OCI-LY1 (cell line): Measurements from ENCODE around the gene GIPC3.

Experiments used
- H2AFZ ChIP-seq: fragments of 200-600 bp; sonication (generic), shearing (Covaris generic); 2 replicates; pipeline ENCODE4 v1.6.0; 2014; ENCODE audit warnings: antibody characterized with exemption, mild to moderate bottlenecking, low read length
- H3F3A ChIP-seq: fragments of 200-600 bp; sonication (generic), shearing (Covaris generic); 2 replicates; pipeline ENCODE4 v1.6.0; 2014; ENCODE audit warnings: mild to moderate bottlenecking, antibody characterized with exemption, low read length, moderate library complexity; ENCODE audit not compliant: insufficient read depth
- H3K27ac ChIP-seq: fragments of 200-600 bp; sonication (generic); 2 replicates; pipeline ENCODE4 v1.5.1; 2014; ENCODE audit warnings: low read length, mixed run types, mild to moderate bottlenecking, low read depth; ENCODE audit not compliant: poor library complexity, severe bottlenecking
- H3K27me3 ChIP-seq: fragments of 200-600 bp; sonication (generic); 2 replicates; pipeline ENCODE4 v1.6.0; 2014; ENCODE audit warnings: antibody characterized with exemption, mild to moderate bottlenecking, low read length, moderate library complexity; ENCODE audit not compliant: insufficient read depth
- H3K36me3 ChIP-seq: fragments of 200-600 bp; sonication (generic); 2 replicates; pipeline ENCODE4 v1.6.1; 2014; ENCODE audit warnings: mild to moderate bottlenecking, antibody characterized with exemption, low read length, moderate library complexity, mixed read lengths; ENCODE audit not compliant: insufficient read depth
- H3K4me1 ChIP-seq: fragments of 200-600 bp; sonication (generic); 2 replicates; pipeline ENCODE4 v1.5.1; 2014; ENCODE audit warnings: mild to moderate bottlenecking, low read length, moderate library complexity; ENCODE audit not compliant: insufficient read depth, severe bottlenecking
- H3K4me2 ChIP-seq: fragments of 200-600 bp; sonication (generic), shearing (Covaris generic); 2 replicates; pipeline ENCODE4 v1.6.1; 2014; ENCODE audit warnings: low read length
- H3K4me3 ChIP-seq: fragments of 200-600 bp; sonication (generic); 2 replicates; pipeline ENCODE4 v1.5.1; 2014; ENCODE audit warnings: low read length, low read depth, mild to moderate bottlenecking, mixed read lengths; ENCODE audit not compliant: poor library complexity, severe bottlenecking
- H3K79me2 ChIP-seq: fragments of 200-600 bp; shearing (Covaris generic); 2 replicates; pipeline ENCODE4 v1.6.1; 2016; ENCODE audit warnings: mixed run types, low read length, mixed read lengths; ENCODE audit not compliant: insufficient read depth
- H3K9ac ChIP-seq: fragments of 200-600 bp; sonication (generic), shearing (Covaris generic); 2 replicates; pipeline ENCODE4 v1.6.1; 2014; ENCODE audit warnings: mild to moderate bottlenecking, low read length, mixed read lengths
- H3K9me2 ChIP-seq: fragments of 200-600 bp; sonication (generic), shearing (Covaris generic); 2 replicates; pipeline ENCODE4 v1.6.1; 2014; ENCODE audit warnings: low read depth, mild to moderate bottlenecking, low read length, mixed read lengths
- H3K9me3 ChIP-seq: fragments of 200-600 bp; shearing (Covaris generic); 2 replicates; pipeline ENCODE4 v1.6.1; 2014; ENCODE audit warnings: low read length, mixed read lengths
- H4K20me1 ChIP-seq: fragments of 200-600 bp; sonication (generic), shearing (Covaris generic); 2 replicates; pipeline ENCODE4 v1.6.0; 2016; ENCODE audit warnings: mild to moderate bottlenecking, low read length; ENCODE audit not compliant: insufficient read depth
- CTCF ChIP-seq: fragments of 200-600 bp; sonication (generic), shearing (Covaris generic); IDR thresholded peaks from 2 replicates; pipeline ENCODE4 v1.5.1; 2017; ENCODE audit warnings: mild to moderate bottlenecking, antibody characterized with exemption, low read length, moderate library complexity, mixed read lengths
- EZH2 ChIP-seq: fragments of 200-600 bp; sonication (generic), shearing (Covaris generic); IDR thresholded peaks from 2 replicates; pipeline ENCODE4 v1.8.0; 2017; ENCODE audit warnings: borderline replicate concordance, mixed run types, mild to moderate bottlenecking, antibody characterized with exemption, low read length, moderate library complexity, mixed read lengths

Gene GIPC3

GRCh38 chr19:3573162-3573857 is 12.0 kb upstream of the GIPC3 start:
- Histone ChIP-seq H3K4me1 (peaks cover 21% of the 10 kb centered on the region), H3K36me3 (peaks cover 18% of the 10 kb centered on the region), H4K20me1 (no peaks in the 10 kb centered on the region), H3F3A (0 out of 2 replicates have a peak, but pooled peaks cover 3% of the 10 kb centered on the region), H3K27me3 (peaks cover 6% of the 10 kb centered on the region; the same call in 1 of the 2 replicates), H2AFZ (no peak overlapping the region), H3K79me2 (no peaks in the 10 kb centered on the region), H3K9ac (peak overlapping the region; percentile 82), H3K4me3 (peak overlapping the region; percentile 88), H3K4me2 (peak overlapping the region; percentile 75), H3K27ac (peak overlapping the region; percentile 68), H3K9me2 (no peaks in the 10 kb centered on the region), H3K9me3 (no peaks in the 10 kb centered on the region)
- no peak for TF ChIP-seq CTCF
- no peak for TF ChIP-seq EZH2

DNA sequence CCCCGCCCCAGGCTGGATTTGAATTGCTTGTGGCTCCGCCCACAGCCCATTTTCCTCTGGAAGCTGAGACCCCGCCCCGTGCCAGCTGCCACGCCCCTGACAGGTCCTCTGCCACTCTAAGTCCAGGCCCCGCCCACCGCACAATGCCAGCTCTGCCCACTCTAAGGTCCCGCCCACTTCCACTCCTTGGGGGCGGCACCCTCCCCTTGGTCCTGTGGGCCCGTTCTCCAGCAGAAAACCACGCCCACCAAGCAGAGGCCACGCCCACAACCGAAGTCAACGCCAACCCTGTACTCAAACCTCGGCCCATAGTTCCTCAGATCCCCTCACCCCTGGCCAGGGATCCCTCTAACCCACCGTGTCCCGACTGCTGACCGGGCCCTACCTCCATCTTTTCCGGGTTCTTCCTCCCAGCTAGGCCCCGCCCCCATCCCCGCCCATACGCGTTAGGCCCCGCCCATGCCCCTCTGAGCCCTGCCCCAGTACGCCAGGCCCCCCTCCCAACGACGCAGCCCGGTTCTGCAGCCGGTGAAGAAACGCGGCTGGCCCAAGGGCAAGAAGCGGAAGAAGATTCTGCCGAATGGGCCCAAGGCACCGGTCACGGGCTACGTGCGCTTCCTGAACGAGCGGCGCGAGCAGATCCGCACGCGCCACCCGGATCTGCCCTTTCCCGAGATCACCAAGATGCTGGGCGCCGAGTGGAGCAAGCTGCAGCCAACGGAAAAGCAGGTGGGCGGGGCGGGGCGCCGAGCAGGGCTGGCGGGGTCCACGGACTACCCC is 11.2 kb upstream of the GIPC3 start:
- Histone ChIP-seq H2AFZ (no peak overlapping the region), H3K27ac (no peak overlapping the region)

GRCh38 chr19:3575260-3575741 is 10.0 kb upstream of the GIPC3 start:
- Histone ChIP-seq H2AFZ (no peak overlapping the region), H3F3A (0 out of 2 replicates have a peak, but pooled peaks cover 3% of the 10 kb centered on the region), H3K27ac (no peak overlapping the region), H3K4me2 (no peak overlapping the region), H3K9me3 (no peaks in the 10 kb centered on the region), H3K4me1 (peaks cover 21% of the 10 kb centered on the region), H3K36me3 (peaks cover 18% of the 10 kb centered on the region), H4K20me1 (no peaks in the 10 kb centered on the region), H3K9me2 (no peaks in the 10 kb centered on the region), H3K4me3 (no peak overlapping the region), H3K27me3 (no peaks in the 10 kb centered on the region), H3K9ac (no peak overlapping the region), H3K79me2 (no peaks in the 10 kb centered on the region)
- TF ChIP-seq EZH2 (no peak), CTCF (peak; percentile 80)

More for the DNA sequence above, 11.2 kb upstream of the GIPC3 start:
- Histone ChIP-seq H3K9ac (no peak overlapping the region; the same call in 1 of the 2 replicates), H3K9me3 (no peaks in the 10 kb centered on the region), H3K27me3 (0 out of 2 replicates have a peak, but pooled peaks cover under 1% of the 10 kb centered on the region), H4K20me1 (no peaks in the 10 kb centered on the region), H3K4me3 (peak overlapping the region; percentile 88), H3K4me1 (peaks cover 21% of the 10 kb centered on the region), H3K9me2 (no peaks in the 10 kb centered on the region), H3K4me2 (peak overlapping the region; percentile 75), H3K79me2 (no peaks in the 10 kb centered on the region), H3F3A (0 out of 2 replicates have a peak, but pooled peaks cover 3% of the 10 kb centered on the region), H3K36me3 (peaks cover 18% of the 10 kb centered on the region)
- TF ChIP-seq EZH2, result no peak
- no peak for TF ChIP-seq CTCF
